ENCODE data around the gene ANGPTL8. TPM values are rescaled to one million over a fixed set of nuclear protein-coding genes. Genes with fewer than 3 reads are reported as not detected.

The ANGPTL8 gene
- total and polyA plus RNA-seq, 9 of the 15 experiments (the other 6 are each of a cell fraction or from before 2014, with no cell fraction given), result not detected

GRCh38 chr19:11261971-11262839, 22.8 kb downstream of the ANGPTL8 start, which contains the start of gene DOCK6 (continued):
- peak; percentile 90 for TF ChIP-seq ZBTB7A (IDR thresholded peaks at IDR 0.05; ENCODE audit: borderline replicate concordance, control insufficient read depth, low read depth, low read length)
- peak; percentile 88 for TF ChIP-seq SMARCA5 (IDR thresholded peaks at IDR 0.05)
- TF ChIP-seq MTA1 (IDR thresholded peaks at IDR 0.05; ENCODE audit: borderline replicate concordance), result 0 out of 2 replicates have a peak, but pooled peaks have one; percentile 17

DNA sequence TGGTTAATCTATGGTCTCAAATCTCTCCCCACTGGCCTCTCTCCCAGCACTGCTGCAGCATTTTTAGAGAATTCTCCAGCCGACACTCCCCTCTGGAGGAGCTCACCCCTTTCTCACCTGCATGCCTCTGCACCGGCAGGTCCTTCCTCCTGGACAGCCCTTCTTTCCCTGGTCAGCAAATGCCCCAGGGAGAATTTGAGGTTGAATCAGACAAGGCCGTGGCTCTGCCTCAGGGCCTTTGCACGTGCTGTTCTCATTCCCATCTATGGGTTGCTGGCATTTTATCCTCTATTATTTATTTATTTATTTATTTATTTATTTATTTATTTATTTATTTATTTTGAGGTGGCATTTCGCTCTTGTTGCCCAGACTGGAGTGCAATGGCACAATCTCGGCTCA, 24.3 kb downstream of the ANGPTL8 start:
- ChIA-PET CTCF (ENCODE audit: low intra/inter-chr PET ratio) (no interaction called here), POLR2A (interaction anchor here (0.6 to 0.7 kb wide), 2 partner anchors 10 to 81 kb away, joined by 3 read pairs; no protein-coding TSS in a partner anchor)
- H3K9ac ChIP-seq (ENCODE audit: insufficient read depth in 1 of 2, low read depth in 2 of 2, low read length in 2 of 2), result no peak overlapping the region
- no peak overlapping the region for H3K27ac ChIP-seq (ENCODE audit: extremely low read depth, low read depth, low read length)
- FAIRE-seq (no peak), DNase-seq (ENCODE audit: extremely low read depth in 1 of 4, low spot score in 3 of 4) (no peak), ATAC-seq (no peak)
- no peaks in the 10 kb centered on the region for H3K79me2 ChIP-seq (ENCODE audit: control insufficient read depth, insufficient read depth, low read length)
- no TSS peak for BruUV-seq (replicated peaks)
- intact Hi-C loops (cut with micrococcal nuclease), result no loop called here
- H3K9me1 ChIP-seq (ENCODE audit: control insufficient read depth, insufficient read depth, low read length), result no peaks in the 10 kb centered on the region
- H4K20me1 ChIP-seq (replicated peaks; ENCODE audit: control insufficient read depth, insufficient read depth, low read length), result 0 out of 2 replicates have a peak, but pooled peaks cover 3% of the 10 kb centered on the region
- no peak overlapping the region for H3K4me2 ChIP-seq (ENCODE audit: insufficient read depth, low read length)
- H2AFZ ChIP-seq (ENCODE audit: low read depth, low read length), result no peak overlapping the region
- 66% methylated on average over 6 of the region's 6 CpGs for WGBS (ENCODE audit: insufficient coverage, low coverage, missing lambda C conversion rate)
- TF ChIP-seq FOXA3 (CRISPR knock-in tag; conservative IDR thresholded peaks at IDR 0.05 in 1 of 2, IDR thresholded peaks at IDR 0.05 in 1 of 2) (no peak), ZNF780A (CRISPR knock-in tag; IDR thresholded peaks at IDR 0.05) (no peak), DACH1 (IDR thresholded peaks at IDR 0.05; ENCODE audit: partially characterized antibody) (no peak), PTBP1 (IDR thresholded peaks at IDR 0.05; ENCODE audit: low read depth, low read length) (0 out of 2 replicates have a peak, but pooled peaks have one; percentile 35), PBX2 (CRISPR knock-in tag; IDR thresholded peaks at IDR 0.05; ENCODE audit: low read depth) (no peak), PBX2 (tag; conservative IDR thresholded peaks at IDR 0.05; ENCODE audit: low read depth) (no peak), RBM25 (IDR thresholded peaks at IDR 0.05; ENCODE audit: low read depth, low read length, severe bottlenecking) (peak; percentile 86), CTBP1 (IDR thresholded peaks at IDR 0.05; ENCODE audit: borderline replicate concordance) (no peak), ZC3H11A (IDR thresholded peaks at IDR 0.05; ENCODE audit: low read depth, low read length) (no peak)
- TF ChIP-seq, protein P1, sequence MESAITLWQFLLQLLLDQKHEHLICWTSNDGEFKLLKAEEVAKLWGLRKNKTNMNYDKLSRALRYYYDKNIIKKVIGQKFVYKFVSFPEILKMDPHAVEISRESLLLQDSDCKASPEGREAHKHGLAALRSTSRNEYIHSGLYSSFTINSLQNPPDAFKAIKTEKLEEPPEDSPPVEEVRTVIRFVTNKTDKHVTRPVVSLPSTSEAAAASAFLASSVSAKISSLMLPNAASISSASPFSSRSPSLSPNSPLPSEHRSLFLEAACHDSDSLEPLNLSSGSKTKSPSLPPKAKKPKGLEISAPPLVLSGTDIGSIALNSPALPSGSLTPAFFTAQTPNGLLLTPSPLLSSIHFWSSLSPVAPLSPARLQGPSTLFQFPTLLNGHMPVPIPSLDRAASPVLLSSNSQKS (CRISPR knock-in tag; IDR thresholded peaks at IDR 0.05), result no peak
- H3K36me3 ChIP-seq (ENCODE audit: control insufficient read depth, insufficient read depth, low read length), result no peaks in the 10 kb centered on the region
- no peaks in the 10 kb centered on the region; a peak in 1 of 5 replicates for H3K27me3 ChIP-seq (ENCODE audit: control insufficient read depth in 2 of 2, insufficient read depth in 2 of 2, low read length in 2 of 2)
- peaks cover 5 to 26% of the 10 kb centered on the region in 2 experiments; a peak in 3 of 5 replicates for H3K4me1 ChIP-seq (replicated peaks in 1 of 2; ENCODE audit: control insufficient read depth in 2 of 2, insufficient read depth in 2 of 2, low read length in 2 of 2)
- H3K9me3 ChIP-seq (replicated peaks; ENCODE audit: control insufficient read depth, insufficient read depth, low read depth, low read length), result no peaks in the 10 kb centered on the region
- H3K4me3 ChIP-seq, result no peak overlapping the region
- in situ Hi-C loops (cut with MboI), result no loop called here

Measured in K562 (cell line).